DMS153 treated with DMSO at 0.1 percent for 48 hours (cell line): Measurements from ENCODE around the gene PAPLN.
"Not testable (repeated sequence)": the region's sequence is repeated elsewhere in the genome, so short reads cannot be mapped to it uniquely, and the experiment has no call there.

Source experiments
- DNase-seq: peaks from one replicate; lab custom pipeline; 2025; ENCODE audit not compliant: unreplicated experiment; lab: John Stamatoyannopoulos, UW

Gene PAPLN, protein sequence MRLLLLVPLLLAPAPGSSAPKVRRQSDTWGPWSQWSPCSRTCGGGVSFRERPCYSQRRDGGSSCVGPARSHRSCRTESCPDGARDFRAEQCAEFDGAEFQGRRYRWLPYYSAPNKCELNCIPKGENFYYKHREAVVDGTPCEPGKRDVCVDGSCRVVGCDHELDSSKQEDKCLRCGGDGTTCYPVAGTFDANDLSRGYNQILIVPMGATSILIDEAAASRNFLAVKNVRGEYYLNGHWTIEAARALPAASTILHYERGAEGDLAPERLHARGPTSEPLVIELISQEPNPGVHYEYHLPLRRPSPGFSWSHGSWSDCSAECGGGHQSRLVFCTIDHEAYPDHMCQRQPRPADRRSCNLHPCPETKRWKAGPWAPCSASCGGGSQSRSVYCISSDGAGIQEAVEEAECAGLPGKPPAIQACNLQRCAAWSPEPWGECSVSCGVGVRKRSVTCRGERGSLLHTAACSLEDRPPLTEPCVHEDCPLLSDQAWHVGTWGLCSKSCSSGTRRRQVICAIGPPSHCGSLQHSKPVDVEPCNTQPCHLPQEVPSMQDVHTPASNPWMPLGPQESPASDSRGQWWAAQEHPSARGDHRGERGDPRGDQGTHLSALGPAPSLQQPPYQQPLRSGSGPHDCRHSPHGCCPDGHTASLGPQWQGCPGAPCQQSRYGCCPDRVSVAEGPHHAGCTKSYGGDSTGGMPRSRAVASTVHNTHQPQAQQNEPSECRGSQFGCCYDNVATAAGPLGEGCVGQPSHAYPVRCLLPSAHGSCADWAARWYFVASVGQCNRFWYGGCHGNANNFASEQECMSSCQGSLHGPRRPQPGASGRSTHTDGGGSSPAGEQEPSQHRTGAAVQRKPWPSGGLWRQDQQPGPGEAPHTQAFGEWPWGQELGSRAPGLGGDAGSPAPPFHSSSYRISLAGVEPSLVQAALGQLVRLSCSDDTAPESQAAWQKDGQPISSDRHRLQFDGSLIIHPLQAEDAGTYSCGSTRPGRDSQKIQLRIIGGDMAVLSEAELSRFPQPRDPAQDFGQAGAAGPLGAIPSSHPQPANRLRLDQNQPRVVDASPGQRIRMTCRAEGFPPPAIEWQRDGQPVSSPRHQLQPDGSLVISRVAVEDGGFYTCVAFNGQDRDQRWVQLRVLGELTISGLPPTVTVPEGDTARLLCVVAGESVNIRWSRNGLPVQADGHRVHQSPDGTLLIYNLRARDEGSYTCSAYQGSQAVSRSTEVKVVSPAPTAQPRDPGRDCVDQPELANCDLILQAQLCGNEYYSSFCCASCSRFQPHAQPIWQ

DNA sequence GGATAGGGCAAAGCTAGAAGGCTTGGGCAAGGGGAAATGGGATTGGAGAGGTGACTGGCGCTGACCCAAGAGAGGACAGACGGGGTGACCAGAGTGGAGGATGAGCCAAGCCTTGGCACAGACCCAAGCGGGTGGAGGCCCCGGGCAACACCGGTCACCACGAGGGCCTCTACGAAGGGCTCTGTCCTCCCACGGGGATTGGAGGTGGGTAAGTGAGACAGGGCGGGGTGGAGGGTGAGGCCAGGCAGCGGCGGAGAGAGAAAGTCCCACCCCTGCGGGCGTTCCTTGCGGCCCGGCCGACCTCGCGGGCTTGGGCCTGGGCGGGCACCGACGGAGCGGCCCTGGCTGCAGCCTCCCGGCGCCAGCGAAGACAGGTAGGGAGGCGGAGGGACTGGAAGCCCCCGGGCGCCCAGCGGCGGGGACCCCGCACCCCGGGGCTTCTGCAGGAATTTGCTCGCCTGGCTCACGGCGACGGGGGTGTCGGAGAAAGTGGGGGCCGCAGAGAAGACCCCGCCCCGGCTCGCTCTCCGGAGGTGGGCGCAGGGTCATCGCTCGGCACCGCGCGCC lies at the start of gene PAPLN:
Gene PAPLN (plus strand): TSS at position 288 of the 567 bp plus-strand sequence. CDS start 2,273 bp downstream, outside the sequence.
- DNase-seq: no peak

DNA sequence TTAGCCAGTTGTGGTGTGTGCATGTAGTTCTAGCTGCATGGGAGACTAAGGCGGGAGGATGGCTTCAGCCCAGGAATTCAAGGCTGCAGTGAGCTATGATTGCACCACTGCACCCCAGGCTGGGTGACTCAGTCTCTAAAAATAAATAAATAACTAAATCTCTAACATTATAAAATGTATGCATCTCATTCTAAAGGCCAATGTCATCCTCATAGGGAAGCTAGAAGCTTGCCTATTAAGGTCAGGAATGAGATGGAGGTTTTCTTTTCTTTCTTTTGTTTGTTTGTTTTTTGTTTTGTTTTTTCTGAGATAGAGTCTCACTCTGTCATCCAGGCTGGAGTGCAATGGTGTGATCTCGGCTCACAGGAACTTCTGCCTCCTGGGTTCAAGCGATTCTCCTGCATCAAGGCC lies 48.8 kb upstream of the PAPLN start:
- DNase-seq: no peak

DNA sequence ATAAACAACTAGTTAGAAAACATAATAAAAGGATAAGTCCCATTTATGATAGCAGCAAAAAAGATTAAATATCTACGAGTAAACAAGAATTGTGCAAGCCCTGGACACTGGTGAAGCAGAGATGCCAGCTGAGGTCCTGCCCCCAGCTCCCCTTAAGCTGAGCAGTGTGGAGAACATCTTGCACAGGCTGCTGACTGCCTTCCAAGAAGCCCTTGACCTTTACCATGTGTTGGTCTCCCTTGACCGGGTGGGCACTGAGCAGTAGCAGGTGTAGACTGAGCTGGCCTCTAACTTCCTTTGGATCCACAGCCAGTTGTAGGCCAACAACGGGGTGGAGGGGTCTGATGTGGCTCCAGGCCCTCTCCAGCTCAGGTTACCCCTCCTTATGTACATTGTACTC lies 47.7 kb upstream of the PAPLN start:
- no peak for DNase-seq

DNA sequence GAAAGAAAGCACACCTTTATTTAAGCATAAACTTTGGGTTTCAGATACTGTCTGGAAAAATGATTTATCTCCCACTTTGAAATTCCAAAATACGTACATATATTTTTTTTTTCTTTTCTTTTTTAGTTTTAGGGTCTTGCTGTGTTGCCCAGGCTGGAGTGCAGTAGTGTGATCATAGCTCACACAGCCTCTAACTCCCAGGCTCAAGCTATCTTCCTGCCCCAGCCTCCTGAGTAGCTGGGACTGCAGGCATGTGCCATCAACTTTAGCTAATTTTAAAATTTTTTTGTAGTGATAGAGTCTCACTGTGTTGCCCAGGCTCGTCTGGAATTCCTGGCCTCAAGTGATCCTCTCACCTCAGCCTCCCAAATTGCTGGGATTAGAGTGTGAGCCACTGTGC lies 45.9 kb upstream of the PAPLN start:
- DNase-seq: no peak

DNA sequence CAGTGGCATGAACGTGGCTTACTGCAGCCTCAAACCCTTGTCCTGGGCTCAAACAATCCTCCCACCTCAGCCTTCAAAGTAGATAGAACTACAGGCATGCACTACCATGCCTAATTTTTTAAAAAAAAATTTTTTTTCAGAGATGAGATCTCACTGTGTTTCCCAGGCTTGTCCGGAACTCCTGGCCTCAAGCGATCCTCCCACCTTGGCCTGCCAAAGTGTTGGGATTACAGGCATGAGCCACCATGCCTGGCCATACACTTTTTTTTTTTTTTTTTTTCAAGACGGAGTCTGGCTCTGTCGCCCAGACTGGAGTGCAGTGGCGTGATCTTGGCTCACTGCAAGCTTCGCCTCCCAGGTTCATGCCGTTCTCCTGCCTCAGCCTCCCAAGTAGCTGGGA lies 43.0 kb upstream of the PAPLN start:
- DNase-seq: not testable (repeated sequence)

DNA sequence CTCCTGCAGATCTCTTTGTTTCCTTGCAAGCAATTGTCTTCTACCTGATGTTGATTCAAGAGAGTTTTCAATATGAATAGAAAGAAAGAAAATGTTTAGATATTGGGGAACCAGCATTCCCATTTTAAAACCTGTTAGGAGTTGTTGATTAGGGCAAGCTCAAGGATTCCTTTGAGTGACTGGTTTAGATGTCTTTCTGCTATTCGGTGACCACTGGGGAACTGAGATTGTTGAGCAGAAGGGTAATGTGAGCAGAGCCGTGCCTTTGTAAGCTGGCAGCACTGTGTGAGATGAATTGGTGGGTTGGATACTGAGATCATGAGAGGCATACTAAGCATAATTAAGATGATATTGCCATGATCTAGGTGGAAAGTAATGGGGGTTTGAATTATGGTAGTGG lies 39.1 kb upstream of the PAPLN start:
- DNase-seq: no peak

DNA sequence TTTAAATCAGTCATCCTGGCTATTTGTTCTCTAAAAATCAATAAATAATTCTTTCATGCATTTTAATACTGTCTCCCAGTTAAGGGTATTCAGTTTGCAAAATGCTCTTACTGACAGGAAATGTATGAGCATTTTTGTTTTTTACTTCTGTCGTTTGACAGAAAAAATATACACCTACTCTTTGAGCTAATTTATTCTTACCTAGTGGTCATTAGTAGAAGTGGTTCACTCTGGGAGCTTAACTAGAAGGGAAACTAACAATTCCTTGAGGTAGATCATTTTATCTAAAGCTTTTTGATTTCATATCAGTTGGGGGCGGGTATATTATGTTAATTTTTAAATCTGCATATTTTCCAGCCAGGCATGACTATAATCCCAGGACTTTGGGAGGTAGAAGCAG lies 33.8 kb upstream of the PAPLN start:
- DNase-seq: no peak

DNA sequence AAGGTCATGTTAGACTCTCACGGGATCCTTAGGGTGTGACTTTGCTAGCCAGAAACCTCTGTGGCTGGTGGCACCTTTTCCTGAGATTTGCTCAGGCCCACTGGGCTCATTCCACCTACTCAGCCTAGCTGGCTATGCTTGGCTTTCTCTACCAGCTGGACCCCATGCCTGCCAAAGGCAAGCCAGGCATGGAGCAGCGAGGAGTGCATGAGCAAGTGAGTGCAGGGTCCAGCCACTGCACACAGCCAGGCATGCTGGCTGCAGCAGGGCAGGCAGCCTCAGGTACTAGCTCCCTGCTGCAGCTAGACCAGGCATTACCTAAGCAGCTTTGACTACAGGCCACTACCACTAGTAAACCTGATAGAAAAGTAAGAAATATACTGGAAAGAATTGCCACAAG lies 29.7 kb upstream of the PAPLN start:
- DNase-seq: no peak

DNA sequence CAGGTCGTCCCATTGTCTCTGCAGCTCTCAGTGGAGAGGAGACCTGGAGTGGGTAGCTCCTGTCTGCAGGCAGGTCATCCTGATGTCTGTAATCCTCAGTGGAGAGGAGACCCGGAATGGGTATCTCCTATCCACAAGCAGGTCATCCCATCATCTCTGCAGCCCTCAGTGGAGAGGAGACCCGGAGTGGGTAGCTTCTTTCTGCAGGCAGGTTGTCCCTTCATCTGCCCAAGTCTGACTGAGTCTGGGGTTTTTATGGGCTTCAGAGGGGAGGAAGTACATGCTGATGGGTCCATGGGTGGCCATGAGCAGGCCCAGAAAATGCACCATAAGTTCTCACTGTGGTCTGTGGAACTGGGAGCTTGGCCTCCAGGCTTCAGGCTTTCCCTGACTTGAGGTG lies 28.9 kb upstream of the PAPLN start:
- DNase-seq: no peak

DNA sequence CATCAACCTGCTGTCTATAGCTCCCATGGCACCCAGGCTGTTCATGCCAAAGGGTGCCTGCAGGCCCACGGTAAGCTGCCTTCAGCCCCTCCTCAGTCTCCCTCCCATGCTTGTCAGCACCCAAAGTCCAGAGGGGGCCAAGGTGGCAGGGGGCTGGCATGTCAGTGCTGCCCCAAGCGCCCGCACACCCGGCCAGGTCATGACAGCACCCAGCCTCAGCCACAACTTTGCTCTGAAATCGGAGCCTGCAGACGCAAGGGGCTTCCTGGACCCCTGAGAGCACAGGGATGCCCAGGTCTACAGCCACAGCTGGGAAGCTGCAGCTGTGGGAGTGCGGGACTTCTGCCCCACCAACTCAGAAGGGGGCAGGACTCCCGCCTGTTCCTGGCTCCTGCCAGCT lies 28.5 kb upstream of the PAPLN start:
- DNase-seq: no peak

DNA sequence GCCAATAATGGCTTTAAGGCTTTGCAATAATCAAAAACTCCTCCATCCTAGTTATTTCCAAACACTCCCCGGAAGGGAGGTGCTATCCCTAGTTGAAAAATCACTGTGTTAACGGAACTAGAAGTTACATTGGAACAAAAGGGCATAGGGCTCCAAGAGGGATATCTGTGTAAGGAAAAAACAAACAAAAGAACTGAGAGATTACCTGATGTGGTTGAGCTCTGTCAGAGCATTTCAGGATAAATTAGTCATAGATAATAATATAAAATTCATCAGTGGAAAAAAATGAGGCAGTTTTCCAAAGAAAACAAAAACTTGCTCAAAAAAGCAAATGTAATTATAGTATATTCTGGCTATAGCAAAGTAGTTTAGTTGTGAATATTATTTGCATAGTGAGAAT lies 27.4 kb upstream of the PAPLN start:
- no peak for DNase-seq

DNA sequence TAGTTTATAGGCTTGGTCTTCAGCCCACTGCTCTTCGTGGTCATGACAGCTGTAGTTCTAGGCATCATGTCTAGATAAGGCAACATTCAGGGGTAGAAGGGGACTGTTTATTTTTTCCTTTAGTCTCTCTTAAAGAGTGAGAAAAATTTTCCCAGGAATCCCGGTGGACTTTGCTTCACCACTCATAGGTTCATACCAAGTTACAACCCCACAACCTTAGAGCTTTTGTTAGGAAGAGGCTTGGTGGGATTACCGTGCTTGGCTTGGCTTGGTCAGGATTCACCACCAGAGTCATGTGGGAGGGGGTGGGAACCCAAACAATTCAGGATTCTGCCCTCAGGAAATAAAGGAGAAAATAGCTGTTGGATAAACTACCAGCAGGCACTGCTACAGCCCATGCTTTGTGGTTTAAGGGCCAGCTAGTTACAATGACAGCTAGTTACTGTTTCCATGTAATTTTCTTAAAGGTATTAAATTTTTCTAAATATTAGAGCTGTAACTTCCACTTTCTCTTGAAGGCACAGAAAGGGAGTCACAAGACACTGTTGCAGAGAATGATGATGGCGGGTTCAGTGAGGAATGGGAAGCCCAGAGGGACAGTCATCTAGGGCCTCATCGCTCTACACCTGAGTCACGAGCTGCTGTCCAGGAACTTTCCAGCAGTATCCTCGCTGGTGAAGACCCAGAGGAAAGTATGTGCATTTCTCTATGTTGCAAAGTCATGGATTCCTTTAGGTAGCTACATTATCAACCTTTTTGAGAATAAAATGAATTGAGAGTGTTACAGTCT lies 25.9 kb upstream of the PAPLN start:
- DNase-seq: no peak

DNA sequence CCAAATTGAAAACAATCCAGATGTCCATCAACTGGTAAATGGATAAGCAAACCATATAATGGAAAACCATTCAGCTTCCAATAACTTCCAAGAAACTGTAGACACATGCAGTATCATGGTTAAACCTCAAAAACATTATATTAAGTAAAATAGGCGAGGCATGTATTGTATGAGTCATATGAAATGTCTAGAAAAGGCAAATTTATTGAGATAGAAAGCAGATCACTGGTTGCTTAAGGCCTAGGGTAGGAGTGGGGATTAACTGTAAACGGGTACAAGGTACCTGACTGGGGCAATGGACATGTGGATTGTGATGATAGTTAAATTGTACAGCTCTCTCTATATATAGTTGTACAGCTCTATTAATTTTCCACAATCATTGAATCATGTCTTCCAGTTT lies 21.3 kb upstream of the PAPLN start:
- no peak for DNase-seq

DNA sequence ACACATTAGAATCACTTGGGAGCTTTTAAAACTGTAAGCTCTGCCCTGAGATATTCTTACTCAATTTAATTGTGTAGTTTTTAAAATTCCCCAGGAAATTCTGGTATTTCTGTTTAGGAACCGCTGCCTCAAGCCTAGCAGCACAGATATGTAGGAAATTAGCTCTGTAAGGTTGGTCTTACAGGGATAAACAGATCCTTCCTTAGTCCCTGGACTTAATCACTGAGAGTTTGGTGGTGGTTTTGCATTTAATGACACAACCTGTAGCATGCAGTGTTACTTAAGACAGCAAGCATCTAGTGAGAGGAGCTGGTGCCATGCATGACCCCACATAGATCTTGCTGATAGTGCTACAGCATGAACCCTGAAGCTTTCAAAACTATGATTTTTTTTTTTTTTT lies 19.9 kb upstream of the PAPLN start:
- DNase-seq: no peak

DNA sequence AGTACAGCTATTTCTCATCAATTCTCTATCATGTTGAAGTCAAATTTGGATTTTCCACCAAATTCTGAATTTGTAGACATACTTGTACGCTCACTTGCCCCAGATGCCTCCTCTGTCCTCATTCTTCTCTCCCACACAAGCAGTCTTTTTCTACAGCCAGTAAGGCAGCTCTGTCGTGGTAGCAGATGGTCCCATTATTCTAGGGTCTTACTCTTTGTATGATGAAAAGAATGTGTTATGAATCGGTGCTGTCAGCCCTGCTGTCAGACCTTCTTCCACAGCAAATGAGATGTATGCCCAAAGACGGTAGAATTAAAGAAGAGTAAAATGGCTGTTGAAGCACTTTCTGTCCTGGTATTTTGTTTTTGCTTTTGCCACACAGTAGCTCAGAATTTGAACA lies 17.2 kb upstream of the PAPLN start:
- no peak for DNase-seq

DNA sequence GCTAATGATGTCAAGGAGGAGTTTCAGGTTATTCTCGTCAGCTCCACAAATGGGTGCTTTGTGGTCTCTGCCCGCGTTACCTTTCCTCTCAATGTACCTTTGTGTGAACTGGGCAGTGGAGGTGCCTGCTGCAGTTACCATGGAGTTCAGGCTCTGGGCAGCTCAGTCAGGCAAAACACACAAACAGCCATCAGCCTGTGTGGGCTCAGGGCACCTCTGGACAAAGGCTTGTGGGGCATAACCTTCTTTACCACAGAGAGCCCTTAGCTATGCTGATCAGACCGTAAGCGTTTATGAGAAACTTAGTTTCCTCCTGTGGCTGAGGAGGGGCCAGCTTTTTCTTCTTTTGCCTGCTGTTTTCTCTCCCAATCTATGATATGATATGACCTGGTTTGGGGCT lies 16.7 kb upstream of the PAPLN start:
- DNase-seq: no peak

DNA sequence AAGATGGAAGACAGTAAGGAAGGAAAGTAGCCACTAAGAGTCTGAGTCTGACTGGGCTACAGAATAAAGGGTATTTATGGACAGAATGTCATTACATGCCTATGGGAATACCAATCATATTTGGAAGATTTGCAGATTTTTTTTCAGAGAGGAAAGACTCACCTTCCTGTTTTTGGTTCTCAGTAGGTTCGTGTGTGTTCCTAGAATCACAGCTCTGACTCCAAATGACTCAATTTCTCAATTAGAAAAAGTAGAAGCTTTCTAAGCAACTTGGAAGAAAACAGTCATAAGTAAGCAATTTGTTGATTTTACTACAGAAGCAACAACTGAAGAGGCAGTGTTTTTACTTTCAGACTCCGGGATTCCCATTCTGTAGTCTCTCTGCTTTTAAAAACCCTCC lies 15.4 kb upstream of the PAPLN start:
- DNase-seq: no peak

DNA sequence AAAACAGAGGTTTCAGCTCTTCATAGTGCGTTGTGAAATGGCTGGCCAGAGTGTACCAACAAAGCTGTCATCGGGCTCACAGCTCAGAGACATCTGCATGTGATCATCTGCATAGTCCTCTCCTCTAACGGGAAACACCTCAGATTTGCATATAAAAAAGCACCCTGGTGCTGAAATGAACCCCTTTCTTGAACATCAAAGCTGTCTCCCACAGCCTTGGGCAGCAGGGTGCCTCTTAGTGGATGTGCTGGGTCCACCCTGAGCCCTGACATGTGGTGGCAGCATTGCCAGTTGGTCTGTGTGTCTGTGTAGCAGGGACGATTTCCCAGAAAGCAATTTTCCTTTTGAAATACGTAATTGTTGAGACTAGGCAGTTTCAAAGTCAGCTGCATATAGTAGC lies 14.3 kb upstream of the PAPLN start:
- no peak for DNase-seq

DNA sequence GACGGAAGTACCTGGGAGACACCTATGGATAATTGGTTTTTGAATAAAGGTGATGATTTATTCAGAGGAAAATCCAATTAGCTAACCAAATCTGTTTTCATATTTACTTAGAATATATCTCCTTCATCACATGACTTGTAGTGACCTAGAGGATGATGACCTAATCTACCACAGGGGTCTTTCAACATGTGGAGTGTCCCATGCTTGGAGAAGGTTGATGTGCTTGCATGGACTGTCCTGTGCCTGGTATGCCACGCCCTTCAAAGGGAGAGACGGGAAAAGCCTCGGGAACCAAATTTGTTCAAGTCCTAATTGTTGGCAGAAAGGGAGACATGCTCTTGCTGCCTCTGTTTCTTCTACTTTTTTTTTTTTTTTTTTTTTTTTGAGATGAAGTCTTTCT lies 11.8 kb upstream of the PAPLN start:
- DNase-seq: no peak
